Tibial artery (tissue), 4 donors: ENCODE measurements around the gene WNT7A.

Source experiments
- DNase-seq, 2 donors: peaks; one replicate each; pipeline ENCODE4 v3.0.0-alpha.2; 2019
- H3K27ac ChIP-seq, 2 donors: fragments of 200-600 bp; sonication (generic) in 1 of 2; 1 replicate in 1 of 2; 2 replicates in 1 of 2; pipeline ENCODE4 v1.5.1; 2018 to 2019; ENCODE audit warnings: mild to moderate bottlenecking in 1 of 2
- H3K27me3 ChIP-seq, 2 donors: fragments of 200-600 bp; sonication (generic) in 1 of 2; one replicate each; pipeline versions ENCODE4 v1.5.1 to v1.6.0; 2016 to 2019
- H3K36me3 ChIP-seq, 3 donors: fragments of 200-600 bp; sonication (generic) in 2 of 3; one replicate each; pipeline ENCODE4 v1.5.1; 2016 to 2019; ENCODE audit warnings: mild to moderate bottlenecking in 2 of 3
- H3K4me1 ChIP-seq, 4 donors: fragments of 200-600 bp; sonication (generic) in 2 of 4; 1 replicate in 3 of 4; 2 replicates in 1 of 4; pipeline ENCODE4 v1.5.1; 2016 to 2019
- H3K4me3 ChIP-seq, 2 donors: fragments of 200-600 bp; sonication (generic) in 1 of 2; 1 replicate in 1 of 2; 2 replicates in 1 of 2; pipeline ENCODE4 v1.5.1; 2018 to 2019; ENCODE audit warnings: mild to moderate bottlenecking in 2 of 2
- H3K9me3 ChIP-seq, 3 donors: fragments of 200-600 bp; sonication (generic) in 1 of 3; one replicate each; pipeline ENCODE4 v1.5.1; 2016 to 2019
- intact Hi-C: fragments of 100-400 bp; cut with DNase I; formaldehyde crosslinking; loops from one replicate; pipeline ENCODE4 v1.15.0; 2023; ENCODE audit warnings: low total_unique reads
- TF ChIP-seq, protein P1 (sequence below), 2 experiments: fragments of 200-600 bp in 1 of 2; fragments of 450-650 bp in 1 of 2; IDR thresholded peaks; one replicate each; pipeline ENCODE4 v1.5.1; 2017 to 2019; ENCODE audit warnings: antibody characterized with exemption in 2 of 2, mild to moderate bottlenecking in 1 of 2, moderate library complexity in 1 of 2

The WNT7A gene

DNA sequence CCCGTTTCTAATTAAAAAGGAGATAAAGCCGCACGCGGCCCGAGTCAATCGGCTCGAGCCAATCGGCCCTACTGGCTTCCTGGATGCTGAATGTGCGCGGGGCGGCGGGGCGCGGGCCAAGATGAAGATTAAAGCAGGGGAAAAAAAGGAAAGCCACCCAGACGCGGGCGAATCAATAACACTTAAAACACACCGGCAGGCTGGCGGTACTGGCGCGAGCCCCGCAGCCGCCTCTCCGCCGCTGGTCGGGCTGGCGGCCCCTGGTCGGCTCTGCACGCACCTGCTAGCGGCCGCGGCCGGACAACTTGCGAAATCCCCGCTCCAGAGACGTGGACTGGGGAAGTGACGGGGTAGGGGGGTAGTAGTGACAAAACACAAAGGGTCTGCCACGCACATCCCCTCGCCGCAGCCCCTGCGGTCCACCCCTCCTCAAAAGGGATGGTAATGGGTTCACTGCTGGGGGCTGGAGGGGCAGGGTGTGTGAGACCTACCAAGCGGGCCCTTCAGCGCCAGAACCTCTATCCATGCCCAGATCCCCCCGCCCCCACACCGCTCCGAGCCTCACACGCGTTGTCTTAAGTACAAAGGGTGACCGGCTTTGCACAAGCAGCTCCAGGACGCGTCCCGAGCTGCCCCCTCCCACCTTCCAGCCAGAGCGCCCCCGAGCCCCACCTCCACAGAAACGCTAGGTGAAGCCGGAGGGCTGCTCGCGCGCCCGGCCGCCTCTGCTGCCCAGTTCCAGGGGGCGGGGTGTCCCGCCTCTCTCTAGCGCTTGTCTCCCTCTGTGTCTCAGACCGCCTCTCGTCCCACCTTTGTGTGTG, 1.4 kb downstream of the WNT7A start:
- TF ChIP-seq, protein P1, sequence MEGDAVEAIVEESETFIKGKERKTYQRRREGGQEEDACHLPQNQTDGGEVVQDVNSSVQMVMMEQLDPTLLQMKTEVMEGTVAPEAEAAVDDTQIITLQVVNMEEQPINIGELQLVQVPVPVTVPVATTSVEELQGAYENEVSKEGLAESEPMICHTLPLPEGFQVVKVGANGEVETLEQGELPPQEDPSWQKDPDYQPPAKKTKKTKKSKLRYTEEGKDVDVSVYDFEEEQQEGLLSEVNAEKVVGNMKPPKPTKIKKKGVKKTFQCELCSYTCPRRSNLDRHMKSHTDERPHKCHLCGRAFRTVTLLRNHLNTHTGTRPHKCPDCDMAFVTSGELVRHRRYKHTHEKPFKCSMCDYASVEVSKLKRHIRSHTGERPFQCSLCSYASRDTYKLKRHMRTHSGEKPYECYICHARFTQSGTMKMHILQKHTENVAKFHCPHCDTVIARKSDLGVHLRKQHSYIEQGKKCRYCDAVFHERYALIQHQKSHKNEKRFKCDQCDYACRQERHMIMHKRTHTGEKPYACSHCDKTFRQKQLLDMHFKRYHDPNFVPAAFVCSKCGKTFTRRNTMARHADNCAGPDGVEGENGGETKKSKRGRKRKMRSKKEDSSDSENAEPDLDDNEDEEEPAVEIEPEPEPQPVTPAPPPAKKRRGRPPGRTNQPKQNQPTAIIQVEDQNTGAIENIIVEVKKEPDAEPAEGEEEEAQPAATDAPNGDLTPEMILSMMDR (IDR thresholded peaks at IDR 0.05) = no peak
- peak overlapping the region; percentile 14 to 43 for H3K4me3 ChIP-seq
- H3K27me3 ChIP-seq = peaks cover 0 to 86% of the 10 kb centered on the region in 2 donors
- DNase-seq = peak in 1 of 2 donors; percentile 54
- no peaks in the 10 kb centered on the region for H3K36me3 ChIP-seq
- H3K9me3 ChIP-seq = peaks cover 0 to 5% (median 0%) of the 10 kb centered on the region in 3 donors
- H3K27ac ChIP-seq = no peak overlapping the region
- intact Hi-C loops = no loop called here
- peaks cover 0 to 32% (median 30%) of the 10 kb centered on the region in 4 donors for H3K4me1 ChIP-seq

DNA sequence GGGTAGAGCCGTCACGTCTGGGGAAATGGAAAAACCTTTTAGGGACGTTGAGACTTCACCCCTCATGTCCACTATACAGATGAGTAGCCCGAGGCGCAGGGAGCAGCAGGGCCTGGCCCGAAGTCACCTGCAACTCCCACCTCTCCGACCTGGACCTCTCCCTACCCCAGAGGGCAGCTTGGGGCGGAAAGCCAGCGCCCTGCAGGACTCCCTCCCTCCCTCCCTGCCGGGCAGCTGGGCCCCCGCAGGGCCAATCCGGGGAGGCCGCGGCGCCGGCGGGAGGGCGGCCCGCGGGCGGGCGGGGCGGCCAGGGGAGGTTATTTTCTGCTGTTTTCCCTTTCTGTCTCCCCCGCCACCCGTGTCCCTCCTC, 2.0 kb downstream of the WNT7A start:
- H3K9me3 ChIP-seq = peaks cover 0 to 5% (median 0%) of the 10 kb centered on the region in 3 donors
- peaks cover 0 to 84% of the 10 kb centered on the region in 2 donors for H3K27me3 ChIP-seq
- no peaks in the 10 kb centered on the region for H3K36me3 ChIP-seq
- H3K4me3 ChIP-seq = peak overlapping the region; percentile 14 to 43
- intact Hi-C loops = no loop called here
- H3K4me1 ChIP-seq = peaks cover 0 to 32% (median 30%) of the 10 kb centered on the region in 4 donors
- no peak overlapping the region for H3K27ac ChIP-seq
- peak in 1 of 2 donors; percentile 49 for DNase-seq
- TF ChIP-seq, protein P1 (IDR thresholded peaks at IDR 0.05) = no peak

DNA sequence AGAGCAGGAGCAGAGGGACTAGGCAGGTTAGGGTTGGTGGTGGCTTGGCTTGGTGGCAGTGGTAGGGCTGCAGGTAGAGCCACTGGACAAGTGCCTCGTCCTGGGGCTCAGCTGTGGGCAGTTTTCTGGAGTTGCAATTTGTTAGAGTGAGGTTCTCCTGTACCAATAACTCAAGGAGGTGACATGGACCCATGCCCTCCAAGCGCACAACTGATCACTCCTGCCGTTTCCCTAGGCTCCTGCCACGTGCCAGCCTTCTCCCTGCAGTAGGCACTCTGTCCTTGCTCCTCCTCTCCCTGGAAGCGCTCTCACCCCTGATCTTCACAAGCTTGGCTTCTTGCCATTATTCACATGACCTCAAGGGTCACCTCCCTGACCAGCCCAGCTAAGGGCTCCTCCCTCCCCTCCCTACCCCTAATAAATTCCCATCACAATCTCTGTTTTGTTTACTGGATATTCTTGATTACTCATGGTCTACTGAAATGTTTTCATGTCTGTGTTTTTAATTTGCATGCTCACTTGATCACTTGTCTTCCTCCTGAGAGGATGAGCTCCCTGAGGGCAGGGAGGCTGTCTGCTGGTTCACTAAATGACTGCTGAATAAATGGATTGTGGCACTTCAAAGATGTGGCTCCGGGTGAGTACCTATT, 3.3 kb downstream of the WNT7A start:
- peaks cover 0 to 77% of the 10 kb centered on the region in 2 donors for H3K27me3 ChIP-seq
- no peaks in the 10 kb centered on the region for H3K36me3 ChIP-seq
- intact Hi-C loops = no loop called here
- no peaks in the 10 kb centered on the region for H3K9me3 ChIP-seq
- H3K4me3 ChIP-seq = no peak overlapping the region
- H3K4me1 ChIP-seq = peaks cover 0 to 32% (median 30%) of the 10 kb centered on the region in 4 donors
- TF ChIP-seq, protein P1 (IDR thresholded peaks at IDR 0.05) = no peak
- DNase-seq = peak in 1 of 2 donors; percentile 37
- no peak overlapping the region for H3K27ac ChIP-seq

DNA sequence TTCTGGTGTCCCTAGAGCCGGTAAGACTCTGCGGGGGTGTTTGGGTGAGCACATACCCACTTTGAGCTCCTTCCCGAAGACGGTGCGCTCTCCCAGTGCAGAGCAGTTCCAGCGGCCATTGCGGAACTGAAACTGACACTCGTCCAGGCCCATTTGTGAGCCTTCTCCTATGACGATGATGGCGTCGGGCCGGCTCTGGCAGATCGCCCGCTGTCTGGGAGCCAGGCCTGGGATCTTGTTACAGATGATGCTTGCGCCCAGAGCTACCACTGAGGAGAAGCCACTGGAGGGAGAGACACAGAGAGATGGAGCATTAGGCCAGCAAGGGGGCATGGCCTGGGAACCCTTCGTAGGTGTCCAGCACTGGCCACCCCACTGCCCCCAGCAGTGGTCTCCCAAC, 5.0 kb downstream of the WNT7A start:
- no peak for DNase-seq
- H3K4me1 ChIP-seq = peaks cover 0 to 22% (median 21%) of the 10 kb centered on the region in 4 donors
- intact Hi-C loops = no loop called here
- no peak overlapping the region for H3K4me3 ChIP-seq
- H3K36me3 ChIP-seq = no peaks in the 10 kb centered on the region
- peaks cover 0 to 7% (median 0%) of the 10 kb centered on the region in 3 donors for H3K9me3 ChIP-seq
- TF ChIP-seq, protein P1 (IDR thresholded peaks at IDR 0.05) = no peak
- no peak overlapping the region for H3K27ac ChIP-seq
- H3K27me3 ChIP-seq = peaks cover 0 to 61% of the 10 kb centered on the region in 2 donors

DNA sequence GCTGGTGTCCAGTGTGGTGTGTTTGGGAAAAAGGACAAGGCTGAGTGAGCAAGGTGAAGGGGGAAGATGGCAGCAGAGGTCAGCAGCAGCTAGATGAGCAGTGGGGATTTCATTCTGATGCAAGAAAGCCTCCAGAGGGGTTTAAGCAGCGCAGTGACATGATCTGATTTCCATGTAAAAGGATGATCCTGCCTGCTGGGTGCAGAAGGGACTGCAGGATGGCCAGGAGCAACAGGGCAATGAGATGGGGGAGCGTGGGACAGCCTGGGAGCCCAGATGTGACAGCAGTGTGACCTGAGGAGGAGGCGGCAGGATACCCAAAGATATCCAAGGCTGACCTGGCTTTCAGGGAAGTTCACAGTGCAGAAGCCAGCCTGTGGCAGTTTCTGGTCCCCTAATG, 6.1 kb downstream of the WNT7A start:
- Histone ChIP-seq H3K27ac (no peak overlapping the region), H3K27me3 (peaks cover 0 to 51% of the 10 kb centered on the region in 2 donors), H3K36me3 (no peaks in the 10 kb centered on the region), H3K9me3 (peaks cover 0 to 7% (median 0%) of the 10 kb centered on the region in 3 donors), H3K4me3 (no peak overlapping the region), H3K4me1 (peaks cover 0 to 11% (median 10%) of the 10 kb centered on the region in 4 donors)
- TF ChIP-seq, protein P1 (IDR thresholded peaks at IDR 0.05) = no peak
- DNase-seq = no peak
- intact Hi-C loops = no loop called here
